ENCODE results near the gene RHEB.
"Not testable (repeated sequence)": the region's sequence is repeated elsewhere in the genome, so short reads cannot be mapped to it uniquely, and the experiment has no call there.

Gene RHEB

GRCh38 chr7:151519765-151520418 lies at the start of gene RHEB:
Gene RHEB, minus strand, starts transcription at chr7:151519895. Its CDS starts 384 bp downstream, at chr7:151519511.
- DNase-seq, result peak; percentile 99

- no peak for DNase-seq
Observed at GRCh38 chr7:151566897-151567320, 47.2 kb upstream of the RHEB start.

- DNase-seq, result no peak
Observed at GRCh38 chr7:151565541-151565940, 45.8 kb upstream of the RHEB start.

- DNase-seq, result no peak
Observed at GRCh38 chr7:151560243-151560642, 40.5 kb upstream of the RHEB start.

DNA sequence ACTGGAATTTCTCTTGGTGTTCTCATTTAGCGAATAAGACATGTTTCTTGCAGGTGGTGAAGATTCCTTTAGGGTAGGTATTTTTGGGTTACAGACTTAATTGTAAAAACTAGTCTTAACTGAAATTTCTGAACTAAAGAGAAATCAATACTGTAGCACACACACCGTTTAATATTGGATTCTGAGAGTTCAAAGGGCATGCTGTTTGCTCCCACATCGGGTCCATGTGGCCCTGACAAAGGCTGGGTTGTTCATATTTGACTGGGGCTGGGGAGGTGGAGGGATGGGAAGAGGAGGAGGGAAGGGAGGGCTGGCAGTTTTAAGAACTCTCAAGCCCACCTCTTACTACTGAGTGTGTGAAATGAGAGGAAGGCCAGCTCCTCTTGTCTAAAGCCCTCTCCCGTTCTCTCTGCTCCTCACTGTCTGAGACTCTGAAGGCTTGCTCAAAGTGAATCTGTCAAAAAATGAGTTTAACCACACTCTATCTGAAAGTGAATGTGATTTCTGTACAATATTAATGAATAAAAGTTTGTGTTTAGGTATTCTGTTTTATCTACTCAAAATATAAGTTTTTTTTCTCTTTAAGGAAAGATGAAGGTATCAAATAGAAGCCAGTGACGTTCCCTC lies 40.0 kb upstream of the RHEB start:
- DNase-seq, result no peak

GRCh38 chr7:151558575-151558974 lies 38.9 kb upstream of the RHEB start:
- no peak for DNase-seq

- DNase-seq, result no peak
Observed at GRCh38 chr7:151556592-151556991, 36.9 kb upstream of the RHEB start.

DNA sequence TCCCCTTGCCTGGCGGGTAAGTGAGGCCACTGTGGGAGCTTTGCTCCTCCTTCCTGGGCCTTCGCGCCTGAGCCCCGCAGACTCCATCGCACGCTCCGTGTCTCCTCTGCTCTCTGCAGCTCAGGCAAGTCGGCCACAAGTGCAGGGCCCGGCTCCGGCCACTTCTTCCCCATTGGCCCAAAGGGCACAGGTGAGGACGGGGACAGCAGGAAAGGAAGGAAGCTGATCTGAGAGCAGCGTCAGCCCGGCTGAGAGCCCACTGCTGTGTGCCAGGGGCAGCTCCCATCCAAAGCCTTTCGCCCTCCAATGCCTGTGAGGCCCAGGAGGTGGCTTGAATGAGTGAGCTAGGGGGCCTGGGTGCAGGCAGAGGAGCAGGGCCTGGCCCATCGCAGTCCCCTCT lies 33.7 kb upstream of the RHEB start:
- DNase-seq, result no peak

GRCh38 chr7:151552352-151553028 lies 32.8 kb upstream of the RHEB start:
- DNase-seq, result no peak

DNA sequence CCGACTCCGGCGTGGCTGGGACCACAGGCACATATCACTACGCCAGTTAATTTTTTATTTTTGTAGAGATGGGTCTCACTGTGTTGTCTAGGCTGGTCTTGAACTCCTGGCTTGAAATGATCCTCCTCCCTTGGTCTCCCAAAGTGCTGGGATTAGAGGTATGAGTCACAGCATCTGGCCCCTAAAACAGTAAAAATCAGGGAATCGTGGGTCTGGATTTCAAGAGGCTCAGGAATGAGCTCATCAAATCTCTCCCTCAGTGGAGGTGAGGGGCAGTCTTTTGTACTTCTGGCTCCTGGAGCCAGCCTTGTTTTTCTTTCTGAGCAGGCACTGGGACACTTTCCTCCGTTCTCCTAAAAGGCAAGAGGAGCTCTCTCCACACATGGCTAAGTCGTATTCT lies 32.1 kb upstream of the RHEB start:
- no peak for DNase-seq

DNA sequence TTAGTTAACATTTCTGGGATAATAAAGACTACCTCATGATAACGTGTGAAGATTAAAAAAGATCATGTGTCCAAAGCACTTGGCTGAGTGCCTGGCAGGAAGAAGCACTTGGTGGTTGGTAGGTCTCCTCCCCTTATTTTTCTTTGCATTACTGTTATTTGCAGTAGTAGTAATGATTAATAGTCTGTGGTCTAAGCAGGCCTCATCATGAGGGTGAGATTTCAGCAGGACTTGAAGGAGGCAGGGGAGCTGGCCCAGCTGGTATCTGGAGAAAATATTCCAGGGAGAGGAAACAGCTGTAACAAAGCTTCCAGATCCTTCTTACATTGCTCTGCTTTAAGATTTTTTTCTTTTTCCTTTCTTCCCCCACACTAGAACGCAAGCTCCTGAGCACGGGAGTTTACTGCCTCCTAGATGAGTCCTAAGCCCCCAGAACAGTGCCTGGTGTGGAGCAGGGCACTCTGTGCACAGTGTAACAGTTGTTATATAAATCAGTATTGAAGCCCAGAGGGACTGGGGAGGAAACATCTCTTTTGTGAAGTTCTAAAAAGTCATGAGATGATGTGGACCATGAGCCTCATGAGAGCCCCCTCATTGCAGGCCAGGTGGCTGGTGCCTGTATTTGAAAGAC lies 31.1 kb upstream of the RHEB start:
- DNase-seq, result no peak

DNA sequence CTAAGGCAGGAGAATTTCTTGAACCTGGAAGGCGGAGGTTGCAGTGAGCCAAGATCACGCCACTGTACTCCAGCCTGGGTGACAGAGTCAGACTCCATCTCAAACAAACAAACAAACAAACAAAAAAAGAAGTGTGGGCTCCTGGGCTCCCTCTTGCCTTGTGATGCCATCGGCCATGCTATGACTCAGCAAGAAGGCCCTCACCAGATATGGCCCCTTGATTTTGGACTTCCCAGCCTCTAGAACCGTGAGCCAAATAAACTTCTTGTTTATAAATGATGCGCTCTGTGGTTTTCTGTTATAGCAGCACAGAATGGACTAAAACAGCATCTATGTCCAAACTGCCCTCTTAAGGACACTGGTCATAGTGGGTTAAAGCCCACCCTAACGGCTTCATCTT lies 29.9 kb upstream of the RHEB start:
- no peak for DNase-seq

- DNase-seq, result no peak
Observed at GRCh38 chr7:151549083-151549482, 29.4 kb upstream of the RHEB start.

GRCh38 chr7:151544183-151544582 lies 24.5 kb upstream of the RHEB start:
- DNase-seq, result no peak

DNA sequence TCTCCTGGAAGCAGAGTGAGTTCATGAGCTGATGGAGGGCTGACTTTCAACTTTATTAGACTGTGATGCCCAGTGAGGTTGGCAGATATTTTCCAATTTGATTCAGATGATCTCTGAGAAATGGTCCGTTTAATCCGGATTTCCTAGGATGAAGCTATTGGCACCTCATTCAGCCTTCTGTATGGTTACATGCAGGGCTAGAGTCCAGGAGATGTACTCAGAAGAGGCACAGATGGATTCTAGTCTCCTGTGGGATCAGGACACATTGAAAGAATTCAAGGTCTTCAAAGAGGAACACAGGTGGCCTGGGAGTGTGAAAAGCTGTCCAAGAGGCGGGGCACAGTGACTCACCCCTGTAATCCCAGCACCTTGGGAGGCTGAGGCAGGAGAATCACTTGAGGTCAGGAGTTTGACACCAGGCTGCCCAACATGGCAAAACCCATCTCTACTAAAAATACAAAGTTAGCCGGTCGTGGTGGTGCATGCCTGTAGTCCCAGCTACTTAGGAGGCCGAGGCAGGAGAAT lies 23.0 kb upstream of the RHEB start:
- no peak for DNase-seq

GRCh38 chr7:151541709-151542499 lies 22.2 kb upstream of the RHEB start:
- DNase-seq, result no peak

DNA sequence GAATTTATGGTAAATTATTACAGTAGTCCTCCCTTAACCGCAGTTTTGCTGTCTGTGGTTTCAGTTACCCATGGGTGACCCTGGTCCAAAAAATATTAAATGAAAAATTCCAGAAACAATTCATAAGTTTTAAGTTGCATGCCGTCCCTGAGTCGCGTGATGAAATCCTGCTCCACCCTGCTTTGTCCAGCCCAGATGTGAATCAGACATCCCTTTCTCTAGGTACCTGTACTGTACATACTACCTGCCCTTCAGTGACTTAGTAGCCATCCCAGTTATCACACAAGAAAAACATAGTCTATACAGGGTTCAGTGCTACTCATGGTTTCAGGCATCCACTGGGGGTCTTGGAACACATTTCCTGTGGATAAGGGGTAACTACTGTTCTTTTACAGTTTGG lies 20.5 kb upstream of the RHEB start:
- no peak for DNase-seq

- no peak for DNase-seq
Observed at GRCh38 chr7:151539088-151539671, 19.5 kb upstream of the RHEB start.

DNA sequence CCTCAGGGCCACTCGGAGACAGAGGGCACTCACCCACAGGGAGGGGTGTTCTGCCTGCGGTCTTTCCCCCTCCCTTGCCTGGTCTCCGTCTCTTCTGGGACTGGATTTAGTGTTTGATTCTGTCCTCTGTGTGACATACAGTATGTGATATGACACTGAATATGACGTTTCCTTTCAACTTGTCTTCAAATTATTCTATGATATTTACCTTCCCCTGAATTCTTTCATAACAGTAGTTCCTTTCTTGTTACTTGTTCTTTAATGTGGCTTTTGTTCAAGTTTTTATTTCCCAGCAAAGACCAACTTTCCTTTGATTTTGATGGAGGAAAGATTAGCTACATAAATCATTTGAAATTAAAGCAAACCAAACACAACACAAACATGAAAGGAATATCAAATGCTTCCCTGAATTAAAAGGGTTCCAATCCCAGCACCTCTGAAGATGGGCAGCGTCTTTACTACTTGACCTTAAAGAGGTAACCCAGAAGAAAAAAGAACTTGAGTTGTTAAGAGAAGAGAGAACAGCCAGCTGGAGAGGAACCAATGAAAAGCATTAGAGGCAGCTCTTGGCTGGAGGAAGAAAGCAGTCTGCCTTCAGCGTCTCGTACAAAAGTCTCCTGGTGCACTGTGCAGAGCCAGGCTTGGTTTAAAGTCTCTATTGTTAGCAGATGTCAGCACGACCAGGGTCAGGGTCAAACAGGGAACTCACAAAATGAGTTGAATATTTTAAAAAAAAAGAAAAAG lies 18.3 kb upstream of the RHEB start:
- DNase-seq, result no peak

DNA sequence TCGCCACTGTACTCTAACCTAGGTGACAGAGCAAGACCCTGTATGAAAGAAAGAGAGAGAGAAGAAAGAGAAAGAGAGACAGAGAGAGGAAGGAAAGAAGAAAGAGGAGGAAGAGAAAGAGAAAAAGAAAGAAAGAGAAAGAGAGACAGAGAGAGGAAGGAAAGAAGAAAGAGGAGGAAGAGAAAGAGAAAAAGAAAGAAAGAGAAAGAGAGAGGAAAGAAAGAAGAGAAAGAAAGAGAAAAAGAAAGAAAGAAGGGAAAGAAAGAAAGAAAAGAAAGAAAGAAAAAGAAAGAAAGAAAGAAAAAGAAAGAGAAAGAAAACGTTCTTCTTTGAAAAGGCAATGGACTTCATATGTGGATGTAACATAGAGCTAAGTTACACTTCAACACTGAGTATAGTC lies 16.5 kb upstream of the RHEB start:
- DNase-seq, result not testable (repeated sequence)

- DNase-seq, result no peak
Observed at GRCh38 chr7:151529842-151530241, 10.1 kb upstream of the RHEB start.

DNA sequence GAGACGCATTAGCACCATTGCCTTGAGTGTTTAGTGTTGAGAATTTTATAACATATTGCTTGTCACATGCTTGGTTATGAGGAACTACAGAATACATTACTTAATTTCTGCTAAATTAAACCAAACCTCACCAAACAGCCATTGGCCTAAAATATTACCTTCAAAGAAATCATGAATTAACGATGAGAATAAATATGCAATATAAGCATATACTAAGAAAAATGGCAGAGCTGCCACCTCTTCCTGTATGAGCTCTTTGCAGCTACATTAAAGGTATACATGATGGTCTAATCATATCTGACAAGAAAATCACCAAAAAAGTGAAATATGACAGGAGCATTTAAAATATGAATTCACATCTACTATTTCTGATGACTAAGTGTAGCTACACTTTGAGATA lies 5.2 kb upstream of the RHEB start:
- DNase-seq, result no peak
